ENCODE measurements around the gene ADGRV1.

ADGRV1 gene

GRCh38 chr5:90996089-90996488 lies 437.5 kb downstream of the ADGRV1 start:
- no peak overlapping the region for H3K4me3 ChIP-seq (replicated peaks; ENCODE audit: insufficient read depth, low read length)
- DNase-seq (ENCODE audit: low read depth in 1 of 2, low spot score in 1 of 2), result no peak
- H3K27ac ChIP-seq (replicated peaks), result no peak overlapping the region
- no peak for TF ChIP-seq SPI1 (IDR thresholded peaks at IDR 0.05; ENCODE audit: borderline replicate concordance, low read depth)
- no peak for TF ChIP-seq CTCF (IDR thresholded peaks at IDR 0.05; ENCODE audit: insufficient read depth, low read length)
- TF ChIP-seq GABPA (IDR thresholded peaks at IDR 0.05; ENCODE audit: low read depth), result no peak
- no peak for TF ChIP-seq REST (IDR thresholded peaks at IDR 0.05; ENCODE audit: insufficient replicate concordance, low read depth)
- TF ChIP-seq POLR2AphosphoS5 (IDR thresholded peaks at IDR 0.05; ENCODE audit: low read depth), result no peak
- no peaks in the 10 kb centered on the region for H3K27me3 ChIP-seq (ENCODE audit: insufficient read depth, poor library complexity, severe bottlenecking)

- no peak overlapping the region for H3K27ac ChIP-seq (replicated peaks)
- no peaks in the 10 kb centered on the region for H3K27me3 ChIP-seq (ENCODE audit: insufficient read depth, poor library complexity, severe bottlenecking)
- TF ChIP-seq CTCF (IDR thresholded peaks at IDR 0.05; ENCODE audit: insufficient read depth, low read length) (no peak), SPI1 (IDR thresholded peaks at IDR 0.05; ENCODE audit: borderline replicate concordance, low read depth) (no peak), GABPA (IDR thresholded peaks at IDR 0.05; ENCODE audit: low read depth) (no peak), POLR2AphosphoS5 (IDR thresholded peaks at IDR 0.05; ENCODE audit: low read depth) (no peak), REST (IDR thresholded peaks at IDR 0.05; ENCODE audit: insufficient replicate concordance, low read depth) (no peak)
- no peak for DNase-seq (ENCODE audit: low read depth in 1 of 2, low spot score in 1 of 2)
- no peak overlapping the region for H3K4me3 ChIP-seq (replicated peaks; ENCODE audit: insufficient read depth, low read length)
These were observed 438.5 kb downstream of the ADGRV1 start for GRCh38 chr5:90997082-90997481.

- TF ChIP-seq GABPA (IDR thresholded peaks at IDR 0.05; ENCODE audit: low read depth) (no peak), SPI1 (IDR thresholded peaks at IDR 0.05; ENCODE audit: borderline replicate concordance, low read depth) (no peak), CTCF (IDR thresholded peaks at IDR 0.05; ENCODE audit: insufficient read depth, low read length) (no peak), POLR2AphosphoS5 (IDR thresholded peaks at IDR 0.05; ENCODE audit: low read depth) (no peak), REST (IDR thresholded peaks at IDR 0.05; ENCODE audit: insufficient replicate concordance, low read depth) (no peak)
- H3K27ac ChIP-seq (replicated peaks), result no peak overlapping the region
- no peaks in the 10 kb centered on the region for H3K27me3 ChIP-seq (ENCODE audit: insufficient read depth, poor library complexity, severe bottlenecking)
- no peak overlapping the region for H3K4me3 ChIP-seq (replicated peaks; ENCODE audit: insufficient read depth, low read length)
- no peak for DNase-seq (ENCODE audit: low read depth in 1 of 2, low spot score in 1 of 2)
These were observed 442.1 kb downstream of the ADGRV1 start for GRCh38 chr5:91000743-91001142.

All from HL-60 (cell line).